ENCODE data around the gene KSR2. TPM values are rescaled to one million over a fixed set of nuclear protein-coding genes. Genes with fewer than 3 reads are reported as not detected.

The KSR2 gene
- total RNA-seq, 2 donors from 2014 or later: 1.1 to 2.0 TPM

DNA sequence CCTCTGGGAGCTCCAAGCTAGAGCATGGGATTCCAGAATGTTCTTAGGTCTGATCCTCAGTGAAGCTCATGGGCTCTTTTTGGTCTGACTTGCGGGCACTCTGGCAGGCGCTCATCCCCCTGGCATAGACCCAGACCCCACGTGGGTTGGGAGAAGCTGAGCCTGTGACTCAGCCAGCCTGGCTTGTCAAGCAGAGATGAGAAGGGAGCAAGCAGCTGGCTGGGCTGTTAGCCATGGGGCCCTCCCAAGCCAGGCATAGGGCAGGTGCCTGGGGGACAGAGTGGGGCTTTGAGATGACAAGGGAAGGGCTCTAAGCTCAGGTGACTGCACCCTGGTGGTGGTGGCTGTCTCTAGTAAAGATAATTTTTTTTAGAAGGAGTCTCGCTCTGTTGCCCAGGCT, 527.0 kb downstream of the KSR2 start:
- TF ChIP-seq, protein P1, sequence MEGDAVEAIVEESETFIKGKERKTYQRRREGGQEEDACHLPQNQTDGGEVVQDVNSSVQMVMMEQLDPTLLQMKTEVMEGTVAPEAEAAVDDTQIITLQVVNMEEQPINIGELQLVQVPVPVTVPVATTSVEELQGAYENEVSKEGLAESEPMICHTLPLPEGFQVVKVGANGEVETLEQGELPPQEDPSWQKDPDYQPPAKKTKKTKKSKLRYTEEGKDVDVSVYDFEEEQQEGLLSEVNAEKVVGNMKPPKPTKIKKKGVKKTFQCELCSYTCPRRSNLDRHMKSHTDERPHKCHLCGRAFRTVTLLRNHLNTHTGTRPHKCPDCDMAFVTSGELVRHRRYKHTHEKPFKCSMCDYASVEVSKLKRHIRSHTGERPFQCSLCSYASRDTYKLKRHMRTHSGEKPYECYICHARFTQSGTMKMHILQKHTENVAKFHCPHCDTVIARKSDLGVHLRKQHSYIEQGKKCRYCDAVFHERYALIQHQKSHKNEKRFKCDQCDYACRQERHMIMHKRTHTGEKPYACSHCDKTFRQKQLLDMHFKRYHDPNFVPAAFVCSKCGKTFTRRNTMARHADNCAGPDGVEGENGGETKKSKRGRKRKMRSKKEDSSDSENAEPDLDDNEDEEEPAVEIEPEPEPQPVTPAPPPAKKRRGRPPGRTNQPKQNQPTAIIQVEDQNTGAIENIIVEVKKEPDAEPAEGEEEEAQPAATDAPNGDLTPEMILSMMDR (conservative IDR thresholded peaks at IDR 0.05): peak; percentile 49
- no peaks in the 10 kb centered on the region for H3K27me3 ChIP-seq (ENCODE audit: control insufficient read depth, insufficient read depth, low read length, poor library complexity, severe bottlenecking)
- H3K27ac Mint-ChIP-seq: no peak overlapping the region
- DNase-seq: peak; percentile 71
- peaks cover 2% of the 10 kb centered on the region for H3K4me1 Mint-ChIP-seq
- no peak overlapping the region for H3K4me3 Mint-ChIP-seq
- H3K36me3 ChIP-seq (ENCODE audit: control insufficient read depth, insufficient read depth, low read length): no peaks in the 10 kb centered on the region
- no peak overlapping the region for H3K9ac ChIP-seq (ENCODE audit: extremely low read depth, low read length, poor library complexity, severe bottlenecking)
- no peaks in the 10 kb centered on the region for H3K9me3 ChIP-seq (ENCODE audit: control insufficient read depth, low read length)
- no peaks in the 10 kb centered on the region for H3K9me3 Mint-ChIP-seq
- WGBS, 2 experiments (ENCODE audit: insufficient coverage in 1 of 2, insufficient read length in 1 of 2): 80 to 83% methylated on average over 2 to 4 of the region's 4 CpGs
- H3K27ac ChIP-seq (ENCODE audit: low read depth, low read length): no peak overlapping the region
- H3K27me3 Mint-ChIP-seq (ENCODE audit: insufficient read depth): peaks cover 1% of the 10 kb centered on the region
- no peaks in the 10 kb centered on the region for H3K36me3 Mint-ChIP-seq (ENCODE audit: low read depth)
- no peak overlapping the region for H3K4me3 ChIP-seq (ENCODE audit: low read length)
- H3K4me1 ChIP-seq (ENCODE audit: control insufficient read depth, insufficient read depth, low read length): no peaks in the 10 kb centered on the region

DNA sequence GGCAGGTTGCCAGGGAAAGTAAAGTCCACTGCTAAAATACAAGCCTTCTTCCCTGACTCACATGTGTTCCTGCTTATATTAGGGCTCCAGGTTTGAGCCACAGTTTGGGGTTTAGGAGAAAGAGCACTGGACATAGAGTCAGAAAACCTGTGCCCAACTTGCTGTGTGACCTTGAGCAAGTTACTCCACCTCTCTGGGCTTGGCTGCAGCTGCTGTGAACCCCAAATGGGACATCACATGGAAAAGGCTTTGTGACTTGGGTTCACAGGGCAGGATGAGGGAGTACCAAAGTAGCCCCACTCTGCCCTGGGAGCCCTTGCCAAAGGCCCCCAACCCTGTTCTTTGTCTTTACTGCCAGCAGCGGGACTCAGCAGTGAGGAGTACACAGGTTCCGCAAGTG, 528.4 kb downstream of the KSR2 start:
- TF ChIP-seq, protein P1 (conservative IDR thresholded peaks at IDR 0.05): no peak
- Histone ChIP-seq H3K4me1 (ENCODE audit: control insufficient read depth, insufficient read depth, low read length) (no peaks in the 10 kb centered on the region), H3K36me3 (ENCODE audit: control insufficient read depth, insufficient read depth, low read length) (no peaks in the 10 kb centered on the region), H3K27me3 (ENCODE audit: control insufficient read depth, insufficient read depth, low read length, poor library complexity, severe bottlenecking) (no peaks in the 10 kb centered on the region), H3K27ac (ENCODE audit: low read depth, low read length) (no peak overlapping the region), H3K4me3 (ENCODE audit: low read length) (no peak overlapping the region), H3K9ac (ENCODE audit: extremely low read depth, low read length, poor library complexity, severe bottlenecking) (no peak overlapping the region), H3K9me3 (ENCODE audit: control insufficient read depth, low read length) (no peaks in the 10 kb centered on the region)
- Mint-ChIP-seq H3K9me3 (no peaks in the 10 kb centered on the region), H3K36me3 (ENCODE audit: low read depth) (no peaks in the 10 kb centered on the region), H3K4me1 (peaks cover 2% of the 10 kb centered on the region), H3K27ac (no peak overlapping the region), H3K27me3 (ENCODE audit: insufficient read depth) (peaks cover 1% of the 10 kb centered on the region), H3K4me3 (no peak overlapping the region)
- no peak for DNase-seq
- WGBS, 2 experiments (ENCODE audit: insufficient coverage in 1 of 2, insufficient read length in 1 of 2): 96 to 100% methylated on average over 2 of the region's 2 CpGs

DNA sequence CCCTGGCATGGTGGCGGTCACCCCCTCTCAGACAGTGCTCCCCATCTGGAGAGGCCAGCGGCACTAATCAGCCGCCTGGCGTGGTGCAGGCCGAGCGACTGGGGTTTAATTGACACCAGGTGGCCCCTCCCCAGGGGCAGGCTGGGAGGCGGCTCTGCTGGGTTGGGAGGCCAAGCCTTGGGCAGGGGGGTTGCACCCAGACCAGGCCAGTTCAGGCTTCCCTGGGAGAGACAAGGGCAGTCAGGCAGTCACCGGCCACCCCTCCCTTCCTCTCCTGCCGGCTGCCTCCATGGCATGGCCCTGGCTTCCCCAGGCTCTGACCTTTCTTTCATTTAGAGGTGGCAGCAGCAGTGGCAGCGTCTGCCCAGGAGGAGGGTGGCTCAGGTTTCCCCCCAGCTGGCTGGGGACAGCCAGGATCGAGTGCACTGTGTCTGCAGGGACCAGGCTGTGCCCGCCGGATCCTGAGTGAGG, 529.2 kb downstream of the KSR2 start:
- peak; percentile 68 for DNase-seq
- Mint-ChIP-seq H3K4me3 (no peak overlapping the region), H3K36me3 (ENCODE audit: low read depth) (no peaks in the 10 kb centered on the region), H3K9me3 (no peaks in the 10 kb centered on the region), H3K27me3 (ENCODE audit: insufficient read depth) (no peaks in the 10 kb centered on the region), H3K27ac (no peak overlapping the region), H3K4me1 (peaks cover 2% of the 10 kb centered on the region)
- H3K36me3 ChIP-seq (ENCODE audit: control insufficient read depth, insufficient read depth, low read length): no peaks in the 10 kb centered on the region
- H3K27me3 ChIP-seq (ENCODE audit: control insufficient read depth, insufficient read depth, low read length, poor library complexity, severe bottlenecking): no peaks in the 10 kb centered on the region
- no peak overlapping the region for H3K9ac ChIP-seq (ENCODE audit: extremely low read depth, low read length, poor library complexity, severe bottlenecking)
- H3K9me3 ChIP-seq (ENCODE audit: control insufficient read depth, low read length): no peaks in the 10 kb centered on the region
- TF ChIP-seq, protein P1 (conservative IDR thresholded peaks at IDR 0.05): no peak
- 79 to 87% methylated on average over 7 to 13 of the region's 13 CpGs for WGBS, 2 experiments (ENCODE audit: insufficient coverage in 1 of 2, insufficient read length in 1 of 2)
- no peak overlapping the region for H3K27ac ChIP-seq (ENCODE audit: low read depth, low read length)
- H3K4me1 ChIP-seq (ENCODE audit: control insufficient read depth, insufficient read depth, low read length): no peaks in the 10 kb centered on the region
- H3K4me3 ChIP-seq (ENCODE audit: low read length): no peak overlapping the region

Measured in endodermal cell (in vitro differentiated cells).